NCI-H526 (cell line): Measurements from ENCODE around the gene DCXR.

ENCODE experiments used
- DNase-seq, 2 experiments: peaks; one replicate each; lab custom pipeline; 2025; lab: John Stamatoyannopoulos, UW

DCXR gene

DNA sequence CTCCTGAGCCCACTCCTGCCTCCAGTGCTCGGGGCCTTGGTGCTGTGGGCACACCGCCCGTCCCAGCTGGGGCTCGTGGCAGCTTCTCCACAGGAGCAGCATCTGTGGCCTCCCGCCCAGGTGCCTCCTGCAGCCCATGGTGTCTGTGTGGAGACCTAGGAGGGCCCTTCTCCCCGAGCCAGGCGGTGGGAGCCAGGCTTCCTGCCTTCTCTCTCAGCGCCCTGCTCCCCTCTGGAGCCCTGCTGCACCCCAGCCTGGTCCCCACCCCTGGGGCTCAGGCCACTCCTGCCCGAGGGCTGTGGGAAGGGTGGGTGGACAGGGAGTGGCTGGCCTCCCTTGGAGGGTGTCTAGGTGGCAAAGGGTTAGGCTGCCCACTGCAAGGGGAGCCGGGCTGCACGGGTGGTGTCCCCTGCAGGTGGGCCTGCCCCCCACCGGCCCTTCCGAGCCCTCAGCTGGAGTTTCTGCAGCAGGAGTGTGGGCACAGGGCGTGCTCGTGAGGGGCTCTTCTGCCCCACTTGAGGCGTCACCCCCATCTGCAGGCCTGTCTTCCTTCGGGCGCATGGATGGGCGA lies 25.8 kb downstream of the DCXR start:
- DNase-seq = no peak

DNA sequence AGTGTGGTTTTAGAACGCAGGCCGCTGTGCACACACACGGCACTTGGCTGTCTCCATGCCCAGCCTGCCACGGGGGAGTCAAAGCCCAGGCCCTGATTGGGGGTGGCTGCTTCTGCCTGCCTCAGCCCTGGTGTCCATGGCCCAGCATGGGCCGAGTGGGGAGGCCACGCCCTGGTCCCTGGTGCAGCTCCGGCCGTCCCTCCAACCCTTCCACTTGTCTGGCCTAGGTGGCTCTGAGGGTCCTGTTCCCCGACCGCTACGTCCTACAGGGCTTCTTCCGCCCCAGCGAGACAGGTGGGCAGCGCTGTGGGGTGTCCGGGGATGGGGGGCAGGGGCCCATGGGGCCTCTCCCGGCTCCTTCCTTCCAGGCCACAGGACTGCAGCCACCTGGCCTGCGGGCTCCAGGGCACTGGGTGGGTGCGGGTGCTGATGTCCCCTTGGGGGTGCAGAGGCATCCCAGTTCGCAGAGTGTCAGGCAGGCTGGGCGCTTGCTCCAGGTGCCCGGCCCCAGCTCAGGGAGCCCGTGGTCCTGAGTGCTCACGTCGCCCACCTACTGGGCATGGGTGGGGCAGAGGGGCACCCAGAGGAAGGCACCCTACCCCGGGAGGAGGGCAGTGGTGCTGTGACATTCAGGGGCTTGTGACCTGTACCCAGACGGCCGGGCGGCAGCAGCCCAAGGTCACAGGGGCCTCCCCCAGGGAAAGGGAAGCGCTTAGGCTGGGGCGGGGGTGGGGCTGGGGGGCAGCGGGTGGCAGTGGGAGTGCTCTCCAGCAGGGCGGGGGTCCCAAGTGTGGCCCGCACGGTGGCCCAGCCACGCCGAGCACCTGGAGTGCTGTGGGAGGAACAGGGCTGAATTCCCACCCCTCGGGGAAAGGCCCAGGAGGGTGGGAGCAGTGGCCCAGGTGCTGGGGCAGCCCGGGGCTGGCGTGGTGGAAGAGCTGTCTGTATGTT lies 26.6 kb downstream of the DCXR start:
- DNase-seq = no peak

GRCh38 chr17:82009413-82009812 lies 28.1 kb downstream of the DCXR start:
- DNase-seq = no peak

DNA sequence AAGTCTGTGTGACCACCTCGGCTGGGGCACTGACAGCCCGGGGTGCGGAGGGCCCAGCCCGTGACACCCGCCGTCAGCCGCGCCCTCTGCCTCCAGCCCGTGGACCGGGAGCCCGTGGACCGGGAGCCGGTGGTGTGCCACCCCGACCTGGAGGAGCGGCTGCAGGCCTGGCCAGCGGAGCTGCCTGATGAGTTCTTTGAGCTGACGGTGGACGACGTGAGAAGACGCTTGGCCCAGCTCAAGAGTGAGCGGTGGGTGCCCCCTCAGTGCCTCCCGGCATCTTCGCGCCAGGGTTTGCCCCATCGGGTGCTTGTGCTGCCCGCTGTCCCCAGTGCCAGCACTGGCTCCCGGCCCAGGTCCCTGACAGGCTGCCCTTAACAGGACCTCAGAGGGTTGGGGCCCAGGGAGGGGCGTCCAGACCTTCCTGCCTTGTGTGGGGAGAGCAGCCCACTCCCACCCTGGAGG lies 28.5 kb downstream of the DCXR start:
- no peak for DNase-seq

DNA sequence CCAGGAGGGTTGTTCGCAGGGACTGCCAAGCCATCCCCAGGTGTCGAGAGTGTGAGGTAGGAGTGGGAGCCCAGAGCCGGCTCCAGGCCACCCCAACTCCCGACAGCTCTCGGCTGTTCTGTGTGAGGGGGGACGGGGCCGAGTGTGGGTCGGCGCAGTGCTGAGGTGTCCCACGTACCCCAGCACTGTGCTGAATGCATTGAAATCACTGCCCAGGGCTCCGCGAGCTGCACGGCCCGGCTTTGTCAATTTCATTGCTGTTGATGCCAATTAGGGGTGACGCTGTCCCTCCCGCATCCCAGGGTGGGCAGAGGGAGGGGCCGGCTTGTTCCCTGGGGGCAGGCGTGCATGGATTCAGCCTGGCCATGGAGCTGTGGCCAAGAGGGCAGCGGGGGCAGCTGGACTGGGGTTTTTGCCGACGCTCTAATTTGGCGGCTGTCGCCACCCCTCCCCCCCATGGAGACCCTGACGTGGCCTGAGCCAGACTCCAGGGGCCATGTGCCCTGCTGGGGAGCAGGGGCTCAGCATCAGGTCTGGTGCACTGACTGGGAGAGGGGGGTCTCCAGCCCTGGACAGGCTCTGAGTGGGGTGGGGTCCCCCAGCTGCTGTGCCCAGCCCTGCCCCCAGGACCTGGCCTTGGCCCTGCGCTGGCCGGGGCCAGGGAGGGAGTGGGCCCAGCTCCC lies 29.1 kb downstream of the DCXR start:
- no peak for DNase-seq

DNA sequence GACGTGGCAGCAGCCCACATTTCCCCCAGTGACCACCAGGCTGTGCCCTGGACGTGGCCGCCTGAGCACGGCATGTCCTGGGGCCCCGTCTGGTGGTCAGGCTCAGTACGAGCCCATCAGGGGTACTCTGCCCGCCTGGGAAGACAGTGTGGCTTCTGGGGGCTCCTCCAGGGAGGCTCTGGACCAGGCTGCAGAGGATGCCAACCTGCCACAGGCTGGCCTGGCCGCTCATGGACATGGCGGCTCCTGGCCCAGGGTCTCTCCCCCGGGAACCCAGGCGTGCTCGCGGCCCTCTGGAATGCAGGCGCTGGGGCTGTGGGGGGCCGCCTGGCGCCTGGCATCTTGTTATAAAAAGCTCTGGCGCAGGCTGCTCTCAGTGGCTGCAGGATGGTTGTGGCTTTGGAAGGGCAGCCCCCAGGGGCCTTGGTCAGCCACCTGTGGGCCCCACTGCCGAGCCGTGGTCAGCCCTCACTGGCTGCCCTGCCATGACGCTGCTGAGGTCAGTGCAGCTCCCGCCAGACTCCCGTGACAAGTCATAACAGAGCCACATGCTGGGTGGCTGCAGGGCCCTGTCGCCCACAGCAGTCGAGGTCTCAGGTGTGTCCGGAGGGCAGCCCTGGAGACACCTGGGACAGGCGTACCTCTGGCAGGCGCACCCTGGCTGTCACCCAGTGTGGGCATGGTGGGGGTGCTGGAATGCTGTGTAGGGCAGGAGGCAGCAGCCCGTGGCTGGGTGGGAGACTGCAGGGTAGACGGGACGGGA lies 29.8 kb downstream of the DCXR start:
- no peak for DNase-seq

GRCh38 chr17:82007228-82007494 lies 30.3 kb downstream of the DCXR start:
- DNase-seq = no peak

DNA sequence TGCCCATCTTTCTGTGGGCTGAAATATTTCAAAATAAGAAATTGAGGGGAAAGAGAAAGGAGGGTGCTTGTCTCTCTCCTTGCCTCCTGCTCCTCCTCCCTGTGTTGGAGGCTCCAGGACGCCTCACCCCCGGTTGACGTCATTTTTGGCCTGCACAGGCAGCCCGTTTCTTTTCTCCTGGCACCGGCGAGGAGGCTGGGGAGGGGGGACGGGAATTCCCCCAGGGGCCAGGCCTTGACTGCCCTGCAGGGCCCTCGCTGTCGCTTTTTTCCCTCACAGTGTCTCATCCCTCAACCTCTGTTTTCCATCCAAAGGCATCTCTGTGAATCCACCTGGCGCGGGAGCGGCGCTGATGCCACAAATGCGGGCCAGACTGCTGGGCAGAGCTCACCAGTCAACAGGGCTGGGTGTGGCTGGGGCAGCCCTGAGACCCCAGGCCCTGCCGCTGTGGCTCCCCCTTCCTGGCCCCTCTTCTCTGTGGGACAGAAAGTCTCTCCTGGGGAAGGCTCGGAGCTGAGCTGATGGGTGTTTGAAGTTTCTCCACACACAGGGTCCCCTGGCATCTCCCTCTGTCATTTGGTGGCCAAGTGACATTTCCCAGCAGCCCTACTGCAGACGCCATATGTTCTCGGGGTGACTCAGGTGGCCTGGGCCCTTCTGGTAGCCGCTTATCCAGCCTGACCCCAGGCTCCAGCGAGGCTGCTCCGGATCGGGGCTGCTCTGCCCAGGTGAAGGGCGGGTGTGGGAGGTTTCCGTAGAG lies 30.8 kb downstream of the DCXR start:
- DNase-seq = no peak

DNA sequence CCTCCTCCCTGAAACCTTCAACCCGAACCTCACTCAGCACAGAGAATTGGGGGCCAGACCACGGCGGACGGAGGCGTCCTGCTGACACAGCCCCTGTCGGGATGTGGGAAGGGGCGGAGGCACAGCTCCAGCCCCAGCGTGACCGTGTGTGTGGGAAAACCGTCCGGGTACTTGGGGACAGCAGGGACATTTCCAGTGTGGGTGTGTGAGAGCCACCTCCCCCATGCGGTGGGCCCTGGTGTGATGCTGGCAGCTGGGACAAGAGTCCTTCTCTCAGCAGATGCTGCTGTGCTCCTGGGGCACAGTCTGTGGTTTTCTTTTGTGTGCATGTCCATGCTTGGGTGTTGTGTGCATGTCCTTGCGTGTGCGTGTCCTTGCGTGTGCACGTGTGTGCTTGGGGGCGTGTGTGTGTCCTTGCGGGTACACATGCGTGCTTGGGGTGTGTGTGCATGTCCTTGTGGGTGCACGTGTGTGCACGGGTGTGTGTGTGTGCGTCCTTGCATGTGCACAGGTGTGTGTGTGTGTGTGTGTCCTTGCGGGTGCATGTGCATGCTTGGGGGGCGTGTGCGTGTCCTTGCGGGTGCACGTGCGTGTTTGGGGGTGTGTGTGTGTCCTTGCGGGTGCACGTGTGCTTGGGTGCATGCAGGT lies 31.7 kb downstream of the DCXR start:
- no peak for DNase-seq

GRCh38 chr17:82004517-82005455 lies 32.7 kb downstream of the DCXR start:
- no peak for DNase-seq

GRCh38 chr17:82003411-82004381 lies 33.8 kb downstream of the DCXR start:
- no peak for DNase-seq

DNA sequence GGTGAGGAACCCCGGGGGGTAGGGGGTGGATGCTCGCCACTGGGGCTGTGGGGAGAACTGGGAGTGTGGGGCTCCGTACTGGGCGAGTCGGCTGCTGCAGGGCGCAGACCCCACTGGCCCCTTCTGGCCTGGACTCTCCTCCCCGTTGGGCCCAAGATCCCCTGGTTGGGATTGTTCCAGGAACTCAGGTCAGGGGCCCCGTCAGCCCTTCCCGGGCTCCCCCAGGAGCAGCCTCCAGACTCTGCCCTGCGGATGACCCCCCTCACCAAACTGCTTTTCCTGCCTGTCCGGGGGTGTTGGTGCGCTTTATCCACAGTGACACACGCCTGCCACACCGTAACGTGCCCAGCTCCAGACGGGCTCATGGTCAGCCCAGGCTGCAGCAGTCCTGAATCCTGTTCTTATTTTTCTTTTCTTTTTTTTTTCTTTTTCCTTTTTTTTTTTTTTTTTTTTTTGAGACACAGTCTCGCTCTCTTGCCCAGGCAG lies 35.9 kb downstream of the DCXR start:
- no peak for DNase-seq

GRCh38 chr17:82000803-82001570 lies 36.5 kb downstream of the DCXR start:
- DNase-seq = no peak

- no peak for DNase-seq
These were observed 37.3 kb downstream of the DCXR start for GRCh38 chr17:81999976-82000802.

- DNase-seq = no peak
These were observed 37.9 kb downstream of the DCXR start for GRCh38 chr17:81999587-81999975.

DNA sequence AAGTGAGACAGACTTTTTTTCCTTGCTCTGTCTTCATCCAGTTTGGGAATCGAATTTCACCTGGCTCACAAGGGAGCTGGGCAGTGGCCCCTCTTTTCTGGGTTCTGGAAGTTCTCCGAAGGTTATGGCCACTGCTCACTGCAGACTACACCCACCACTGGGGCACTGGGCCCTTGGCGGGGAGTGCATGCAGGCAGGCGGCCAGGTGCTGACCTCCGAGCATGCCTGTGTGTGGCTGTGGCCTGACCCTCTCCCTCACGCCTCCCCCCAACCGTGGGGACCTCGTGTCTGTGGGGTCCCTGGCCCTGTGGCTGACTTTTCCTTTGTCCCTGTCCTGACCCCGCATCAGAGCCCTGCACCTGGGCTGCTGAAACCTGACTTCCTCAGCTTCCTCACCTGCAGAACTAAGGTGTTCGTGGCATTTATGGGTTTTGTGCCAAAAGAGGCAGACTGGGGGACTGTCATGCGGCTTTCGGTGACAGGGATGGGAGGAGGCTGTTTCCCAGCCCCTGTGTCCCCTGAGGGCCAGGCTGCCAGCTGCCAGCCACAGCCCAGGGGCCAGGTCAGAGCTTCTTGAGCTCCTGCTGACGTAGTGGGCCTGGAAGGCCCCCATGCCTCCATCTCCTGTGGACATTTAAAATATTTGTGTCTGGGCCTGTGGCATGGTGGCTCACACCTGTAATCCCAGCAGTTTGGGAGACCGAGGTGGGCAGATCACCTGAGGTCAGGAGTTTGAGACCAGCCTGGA lies 38.6 kb downstream of the DCXR start:
- DNase-seq = no peak
